Activated T-cell treated with anti-CD3 and anti-CD28 coated beads, Interleukin-2, amount 50 U/mL, for 1 hour (primary cell): ENCODE data around the gene MGAT1.

Source experiments
- DNase-seq: peaks from one replicate; pipeline ENCODE4 v3.0.0-alpha.2; 2020

Gene MGAT1

DNA sequence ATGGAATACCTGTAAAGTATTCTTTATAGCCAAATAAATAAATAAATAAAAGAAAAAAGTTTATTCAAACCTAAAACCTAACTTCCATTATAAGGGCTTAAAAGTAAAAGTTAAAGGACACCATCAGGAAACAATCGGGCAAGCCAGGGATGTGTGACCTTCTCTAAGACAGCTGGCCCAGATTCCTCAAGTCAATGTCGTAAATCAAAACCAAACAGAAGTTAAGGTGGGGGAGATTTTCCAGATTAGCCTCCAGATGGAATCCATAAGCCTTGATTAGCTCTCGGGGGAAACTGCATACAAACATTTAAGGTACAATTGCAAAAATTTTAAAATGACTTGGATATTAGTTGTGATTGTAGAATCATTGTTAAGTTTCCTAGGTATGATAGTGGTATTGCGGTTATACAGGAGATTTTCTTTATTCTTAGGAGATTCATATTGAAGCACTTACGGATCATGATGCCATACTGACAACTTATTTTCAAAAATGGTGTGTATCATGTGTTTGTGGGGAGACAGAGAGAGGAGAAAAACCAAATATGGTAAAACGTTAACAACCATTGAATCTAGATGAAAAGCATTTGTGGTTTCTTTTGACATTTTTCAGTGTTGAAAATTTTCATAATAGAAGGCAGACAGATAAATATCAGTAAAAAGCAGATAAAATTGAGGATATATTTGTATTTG lies 21.5 kb upstream of the MGAT1 start:
- no peak for DNase-seq

DNA sequence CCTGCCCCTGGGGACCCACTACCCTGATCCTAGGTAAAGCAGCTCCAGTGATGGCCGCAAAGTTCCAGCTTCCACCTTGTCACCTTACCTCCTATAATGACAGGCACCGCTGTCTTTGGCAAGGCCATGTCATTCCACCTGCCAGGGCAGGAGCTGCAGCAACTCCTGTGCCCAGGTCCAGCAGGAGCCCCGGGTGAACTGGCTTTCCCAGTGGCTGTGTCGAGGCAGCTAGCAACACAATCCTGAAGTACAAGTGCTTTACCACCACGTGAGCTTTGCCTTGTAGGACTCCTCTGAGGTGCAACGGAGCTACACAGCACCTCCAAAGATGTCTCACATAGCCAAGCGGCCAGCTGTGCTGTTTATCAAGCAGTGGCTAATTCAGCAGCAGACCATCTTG lies 20.7 kb upstream of the MGAT1 start:
- DNase-seq, result no peak

DNA sequence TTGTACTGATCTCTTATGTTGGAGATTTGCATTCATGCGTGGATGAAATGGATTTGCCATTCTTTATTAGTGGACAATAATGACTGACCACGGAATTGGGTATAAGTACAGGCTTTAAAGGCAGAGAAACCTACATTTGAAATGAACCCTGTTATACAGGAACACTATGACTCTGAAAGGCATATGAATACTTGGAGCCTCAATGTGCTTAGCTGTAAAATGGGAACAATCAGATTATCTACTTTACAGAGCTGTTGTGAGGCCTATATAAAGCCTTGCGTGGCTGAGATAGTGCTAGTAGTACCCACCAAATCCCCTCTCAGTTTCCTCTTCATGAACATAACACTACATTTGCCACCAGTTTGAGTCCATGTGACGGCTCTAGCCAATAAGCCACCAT lies 18.9 kb upstream of the MGAT1 start:
- no peak for DNase-seq

DNA sequence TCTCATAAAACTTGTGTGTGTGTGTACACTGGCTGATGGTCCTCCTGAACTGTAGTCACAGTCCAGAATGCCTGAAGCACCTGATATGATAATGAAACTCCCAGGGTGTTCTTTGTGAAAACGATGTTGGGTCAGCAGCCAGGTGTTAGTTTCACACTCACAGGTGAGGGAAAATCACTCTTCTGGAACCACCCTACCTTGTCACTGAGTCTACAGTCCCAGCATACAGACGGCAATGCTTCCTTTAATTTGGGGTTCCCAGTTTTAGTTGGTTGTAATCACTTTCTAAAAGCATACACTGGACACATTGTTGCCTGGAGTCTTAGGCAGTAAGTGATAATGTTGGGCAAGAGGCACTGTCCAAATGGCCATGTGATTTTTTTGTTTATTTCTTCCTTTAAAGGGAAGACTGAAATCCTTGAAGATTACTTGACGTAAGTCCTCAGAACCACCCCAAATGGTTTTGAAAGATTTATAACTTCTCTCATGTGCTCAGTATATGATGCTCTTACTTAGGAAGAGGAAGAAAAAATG lies 18.2 kb upstream of the MGAT1 start:
- DNase-seq, result no peak

DNA sequence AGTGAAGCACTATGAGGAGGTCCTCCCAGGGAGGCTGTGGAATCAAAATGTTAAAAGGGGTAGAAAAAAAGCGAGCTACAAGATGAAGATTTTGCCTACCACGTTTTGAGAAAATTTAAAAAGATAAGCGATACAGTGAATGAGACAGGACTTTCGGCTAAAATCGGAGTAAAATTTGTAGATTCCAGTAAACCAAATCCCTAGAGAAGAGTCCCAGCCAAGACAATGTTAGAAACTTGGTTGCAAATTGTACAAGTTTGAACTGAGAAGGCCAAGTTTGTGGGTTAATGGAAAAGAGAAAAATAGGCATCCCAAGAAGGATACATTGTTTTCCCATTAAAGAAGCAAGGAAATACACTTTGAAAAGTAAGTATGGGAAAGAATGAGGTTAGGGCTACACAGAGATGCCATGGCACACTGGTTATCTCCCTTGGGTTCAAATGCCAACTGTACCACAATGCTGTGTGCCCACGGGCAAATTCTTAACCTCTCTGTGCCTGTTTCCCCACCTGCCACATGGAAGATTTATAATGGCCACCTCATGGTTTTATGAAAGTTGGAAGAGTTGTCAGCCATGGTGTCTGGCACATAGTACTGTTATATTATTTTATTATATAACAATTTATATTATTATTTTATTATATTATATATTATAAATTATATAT lies 16.2 kb upstream of the MGAT1 start:
- DNase-seq, result no peak

DNA sequence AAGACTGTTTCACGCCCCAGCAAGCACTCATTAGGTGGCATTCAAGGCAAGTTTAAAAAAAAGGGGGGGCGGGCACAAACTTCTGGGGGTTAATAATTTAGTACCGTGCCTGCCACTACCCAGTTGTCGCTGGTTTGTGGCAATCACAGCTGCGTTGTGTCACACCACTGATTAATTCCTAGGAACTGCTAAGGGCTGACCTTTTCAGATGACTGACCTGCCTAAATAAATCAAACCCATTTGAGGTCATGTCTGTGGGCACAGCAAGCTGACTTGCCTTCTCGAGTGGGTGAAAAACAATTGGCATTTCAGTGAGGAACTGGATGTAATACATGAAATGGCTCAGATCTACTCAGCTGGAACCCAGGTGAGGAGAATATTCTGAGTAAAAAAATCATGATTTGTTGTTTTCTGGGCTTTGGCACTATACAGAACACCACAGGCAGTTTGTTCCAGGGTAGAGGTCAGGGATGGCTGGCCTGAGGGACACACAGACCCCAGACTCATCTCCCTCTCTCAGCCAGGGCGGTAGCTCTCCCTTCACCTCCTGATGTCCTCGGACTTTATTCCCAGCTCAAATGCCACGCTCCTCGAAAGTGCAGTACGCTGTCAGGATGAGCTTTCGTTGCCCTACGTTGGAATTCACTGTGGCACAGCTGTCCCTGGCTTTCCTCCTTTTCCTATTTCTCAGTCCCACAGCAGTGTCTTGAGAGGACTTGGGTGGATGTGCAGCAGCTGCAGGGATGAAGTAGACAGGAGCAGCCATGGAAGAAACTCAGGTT lies 15.5 kb upstream of the MGAT1 start:
- DNase-seq, result no peak

DNA sequence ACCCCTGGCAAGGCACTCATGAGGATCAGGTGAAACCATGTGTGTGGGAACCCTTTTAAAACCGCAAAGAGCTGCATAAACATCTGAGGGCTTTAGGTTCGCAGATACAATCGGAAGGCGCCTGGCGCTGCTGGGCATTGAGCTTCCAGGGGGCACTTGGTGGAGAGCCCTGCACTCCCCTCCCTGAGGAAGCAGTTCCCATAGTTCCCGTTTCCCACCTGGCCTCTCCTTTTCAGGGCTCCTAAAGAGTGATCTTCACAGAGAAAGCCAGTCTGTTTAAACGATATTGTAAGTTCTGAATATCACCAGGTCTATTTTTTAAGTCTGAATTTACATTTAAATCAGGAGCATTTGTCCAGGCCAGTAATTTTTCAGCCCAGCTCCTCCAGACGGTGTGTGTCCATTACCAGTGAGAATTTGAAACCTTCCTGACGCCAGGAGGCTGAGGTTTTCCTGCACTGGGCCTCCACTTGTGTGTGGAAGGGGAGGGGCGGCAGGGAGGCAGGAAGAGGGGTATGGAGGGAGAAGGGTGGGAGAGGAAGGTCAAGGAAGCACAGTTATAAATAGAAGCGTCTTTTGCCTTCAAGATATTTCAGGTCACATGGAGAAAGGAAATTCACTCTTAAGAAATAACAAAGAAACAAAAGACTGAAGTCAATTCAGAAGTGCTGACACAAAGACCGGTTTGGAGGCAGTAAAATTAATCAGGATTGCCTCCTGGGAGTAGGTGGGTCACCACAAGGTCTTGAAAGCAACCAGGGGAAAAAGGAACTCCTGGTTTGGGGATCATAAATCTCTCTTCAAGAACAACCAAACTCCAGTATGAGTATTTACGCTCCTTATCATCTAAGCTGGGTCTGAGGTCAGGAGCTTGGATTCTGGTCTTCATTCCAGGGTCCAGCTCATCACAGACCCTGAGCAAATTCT lies 14.3 kb upstream of the MGAT1 start:
- DNase-seq, result no peak

DNA sequence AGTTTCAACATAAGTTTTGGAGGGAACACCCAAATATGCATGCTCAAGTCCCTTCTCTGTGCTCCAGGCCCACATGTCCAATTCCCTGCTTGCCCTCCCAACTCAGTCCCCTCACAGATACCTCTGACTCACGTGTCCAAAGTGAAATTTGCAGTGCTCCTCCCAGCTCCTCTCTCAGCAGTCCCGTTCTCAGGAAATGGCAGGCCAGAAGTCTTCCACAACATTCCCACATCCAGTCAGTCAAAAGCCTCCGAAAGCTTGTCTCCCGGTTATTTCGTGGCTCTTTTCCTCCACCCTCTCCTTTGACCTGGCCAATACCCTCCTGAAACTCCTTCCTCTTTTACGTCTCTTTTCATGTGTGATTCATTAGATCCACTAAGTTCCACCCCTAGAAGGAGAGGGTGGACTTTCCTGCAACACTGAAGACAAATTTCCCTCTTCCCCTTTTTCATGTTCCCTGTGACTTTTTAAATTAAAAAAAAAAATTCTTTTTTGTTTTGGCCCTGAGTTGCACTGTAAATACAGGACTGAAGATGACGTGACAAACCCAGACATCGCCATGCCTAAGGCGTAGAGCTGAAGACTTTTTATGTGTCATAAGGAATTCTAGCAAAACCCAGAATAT lies 12.8 kb upstream of the MGAT1 start:
- no peak for DNase-seq

DNA sequence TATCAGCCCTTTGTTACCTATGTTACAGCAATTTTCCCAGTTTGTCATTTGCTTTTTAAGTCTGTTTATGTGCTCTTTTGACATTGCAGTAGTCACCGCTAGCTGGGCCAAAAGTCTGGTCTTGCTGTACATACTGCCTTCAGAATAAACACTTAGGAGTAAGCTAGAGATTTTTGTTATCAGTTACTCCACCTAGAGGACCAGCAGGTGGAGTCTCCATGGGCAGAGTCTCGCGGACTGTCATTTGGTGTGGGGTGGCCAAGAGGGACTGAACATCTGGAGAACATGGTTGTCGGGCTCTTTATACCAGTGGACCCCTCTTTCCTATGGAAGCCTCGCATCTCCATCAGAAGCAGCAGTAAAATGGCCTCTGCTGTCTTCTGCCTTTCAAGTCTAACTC lies 10.8 kb upstream of the MGAT1 start:
- no peak for DNase-seq

DNA sequence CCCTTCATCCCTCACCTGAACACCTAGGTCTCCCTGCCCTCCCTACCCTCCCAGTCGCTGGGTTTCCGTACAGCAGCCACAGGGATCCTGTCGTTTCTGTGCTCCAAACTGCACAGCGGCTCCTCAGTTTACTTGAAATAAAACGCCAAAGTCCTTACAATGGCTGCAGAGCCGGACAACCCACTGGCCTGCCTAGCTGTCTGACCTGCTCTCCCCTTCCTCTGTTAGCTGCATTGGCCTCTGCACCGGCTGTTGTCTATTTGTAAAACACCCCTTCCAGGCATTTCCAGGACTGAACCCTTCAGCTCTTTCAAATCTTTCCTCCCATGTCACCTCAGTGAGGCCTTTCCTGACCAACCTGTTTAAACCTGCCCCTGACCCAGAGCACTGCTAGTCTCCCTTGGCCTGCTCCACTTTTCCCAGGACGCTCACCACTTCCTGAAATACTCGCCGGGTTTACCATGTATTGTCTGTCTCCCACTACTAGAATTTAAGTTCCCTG lies 9.1 kb upstream of the MGAT1 start:
- no peak for DNase-seq

DNA sequence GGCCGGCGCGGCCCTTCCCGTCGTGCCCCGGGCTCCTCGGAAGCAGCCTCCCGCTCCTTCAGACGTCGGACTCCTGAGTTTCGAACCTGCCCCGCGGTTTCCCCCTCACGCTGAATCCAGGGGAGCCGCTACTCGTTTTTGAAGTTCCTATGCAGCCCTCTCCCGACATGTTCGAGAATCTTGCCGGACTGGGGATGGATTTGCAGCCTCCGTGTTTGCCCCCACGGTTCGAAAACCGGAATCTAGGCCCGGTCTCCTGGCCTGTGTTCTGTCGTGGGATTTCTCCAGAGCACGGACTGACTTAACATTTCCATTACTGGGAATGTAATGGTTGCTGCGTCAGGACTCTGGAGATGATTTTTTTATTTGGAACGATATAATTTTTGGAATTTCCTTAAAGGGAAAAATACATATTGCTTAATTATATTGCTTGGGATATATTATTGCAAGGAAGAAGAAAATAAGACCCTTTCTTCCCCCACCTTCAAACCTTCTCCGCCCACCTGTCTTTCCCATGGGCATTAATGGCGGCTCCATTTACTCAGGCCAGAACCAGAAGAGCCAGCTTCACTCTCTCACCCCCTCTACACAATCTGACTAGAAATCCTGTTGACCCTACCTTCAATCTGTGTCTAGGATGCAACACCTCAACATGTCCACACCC lies 8.5 kb upstream of the MGAT1 start:
- no peak for DNase-seq

DNA sequence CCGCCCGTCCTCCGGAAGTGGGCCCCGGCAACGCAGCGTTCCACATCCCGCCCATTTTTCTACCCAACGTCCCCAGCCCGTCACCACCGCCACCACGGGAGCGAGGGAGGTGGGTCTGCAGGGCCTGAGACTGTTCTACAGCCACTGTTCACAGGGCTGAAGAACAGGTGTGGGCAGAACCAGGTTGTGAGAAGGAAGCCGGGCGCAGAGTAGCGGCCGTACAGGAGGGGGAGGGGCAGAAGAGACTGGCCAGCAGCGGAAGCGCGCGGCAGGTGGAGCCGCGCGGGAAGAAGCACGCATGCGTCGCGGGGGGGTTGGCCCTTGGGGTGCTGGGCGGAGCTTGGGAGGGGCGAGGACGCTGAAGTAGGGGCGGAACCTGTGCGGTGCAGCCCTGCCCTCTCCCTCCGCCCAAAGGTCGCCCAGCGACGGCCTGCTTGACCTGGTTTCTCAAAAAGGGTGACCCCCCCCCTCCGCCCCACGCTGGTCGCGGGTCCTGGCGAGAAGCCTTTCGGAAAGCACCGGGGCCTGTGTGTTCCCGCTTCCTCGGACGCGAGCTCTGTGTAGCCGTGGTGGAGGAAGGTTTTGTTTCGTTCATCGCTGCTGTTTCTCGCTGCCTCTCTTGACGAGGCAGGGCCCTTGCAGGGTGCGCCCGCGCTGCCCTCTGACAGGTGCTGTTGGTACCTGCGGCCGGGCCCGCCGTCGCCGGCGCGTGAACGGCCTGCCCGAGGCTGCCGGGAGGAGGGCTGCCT lies 7.8 kb upstream of the MGAT1 start:
- DNase-seq, result peak; percentile 98

DNA sequence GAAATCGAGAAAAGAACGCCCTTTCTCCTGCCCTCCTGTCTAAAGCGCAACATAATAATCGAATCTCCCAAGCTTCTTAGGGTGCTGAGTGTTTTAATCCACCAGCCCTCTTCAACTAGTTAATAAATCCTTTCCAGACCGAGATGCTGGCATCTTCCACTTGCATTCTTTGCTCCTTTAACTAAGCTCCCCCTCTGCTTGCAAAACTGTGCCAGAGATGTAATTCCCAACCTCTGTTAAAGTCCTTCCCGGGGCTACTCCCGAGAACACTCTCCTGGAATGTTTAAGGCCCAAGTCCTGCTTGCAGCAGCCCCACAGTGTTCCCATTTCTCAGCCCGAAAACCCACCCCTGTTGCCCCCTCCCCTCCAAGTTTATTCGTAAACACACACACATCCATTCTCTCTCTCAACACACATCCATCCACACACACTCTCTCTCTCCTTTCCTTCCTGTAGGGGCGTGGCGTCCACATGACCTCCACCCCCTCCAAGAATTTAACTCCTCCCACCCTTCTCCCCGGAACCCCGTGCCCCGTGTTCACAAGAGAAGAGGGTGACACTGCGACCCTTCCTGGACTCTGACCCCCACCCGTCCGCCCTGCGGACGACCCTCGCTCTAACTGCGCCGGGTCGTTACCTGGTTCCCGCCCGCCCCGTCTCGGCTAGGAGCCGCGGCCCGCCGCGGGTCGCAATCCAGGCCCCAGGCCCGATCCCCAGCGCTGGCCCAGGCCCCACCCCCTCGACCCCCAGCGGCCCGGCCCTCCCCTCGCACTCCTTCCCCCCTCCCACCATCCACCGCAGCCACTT lies 7.0 kb upstream of the MGAT1 start:
- DNase-seq, result no peak

DNA sequence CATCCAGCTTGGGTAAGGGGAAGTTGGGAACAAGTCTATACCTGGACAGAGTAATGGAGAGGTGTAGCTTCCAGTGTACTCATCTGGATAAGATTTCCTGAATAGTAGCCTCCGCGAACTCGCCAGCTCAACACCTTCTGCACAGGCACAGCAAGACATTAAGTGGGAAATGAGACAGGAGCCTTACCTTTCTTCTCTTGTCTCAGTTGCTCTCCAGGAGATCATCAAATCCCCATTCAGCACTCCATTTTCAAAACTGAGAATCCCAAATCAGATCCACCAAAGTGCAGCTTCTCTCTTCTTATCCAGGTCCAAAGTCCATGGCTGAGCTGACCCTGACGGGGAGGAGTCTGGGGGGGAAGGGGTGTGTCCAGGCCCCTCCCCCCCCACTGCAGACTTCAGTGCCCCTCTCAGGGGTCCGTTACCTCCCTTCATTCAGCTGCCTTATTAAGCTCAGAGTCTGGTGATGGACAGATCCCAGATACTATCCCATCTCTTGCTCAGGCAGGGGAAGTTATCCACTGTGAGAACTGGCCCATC lies 5.9 kb upstream of the MGAT1 start:
- DNase-seq, result no peak

DNA sequence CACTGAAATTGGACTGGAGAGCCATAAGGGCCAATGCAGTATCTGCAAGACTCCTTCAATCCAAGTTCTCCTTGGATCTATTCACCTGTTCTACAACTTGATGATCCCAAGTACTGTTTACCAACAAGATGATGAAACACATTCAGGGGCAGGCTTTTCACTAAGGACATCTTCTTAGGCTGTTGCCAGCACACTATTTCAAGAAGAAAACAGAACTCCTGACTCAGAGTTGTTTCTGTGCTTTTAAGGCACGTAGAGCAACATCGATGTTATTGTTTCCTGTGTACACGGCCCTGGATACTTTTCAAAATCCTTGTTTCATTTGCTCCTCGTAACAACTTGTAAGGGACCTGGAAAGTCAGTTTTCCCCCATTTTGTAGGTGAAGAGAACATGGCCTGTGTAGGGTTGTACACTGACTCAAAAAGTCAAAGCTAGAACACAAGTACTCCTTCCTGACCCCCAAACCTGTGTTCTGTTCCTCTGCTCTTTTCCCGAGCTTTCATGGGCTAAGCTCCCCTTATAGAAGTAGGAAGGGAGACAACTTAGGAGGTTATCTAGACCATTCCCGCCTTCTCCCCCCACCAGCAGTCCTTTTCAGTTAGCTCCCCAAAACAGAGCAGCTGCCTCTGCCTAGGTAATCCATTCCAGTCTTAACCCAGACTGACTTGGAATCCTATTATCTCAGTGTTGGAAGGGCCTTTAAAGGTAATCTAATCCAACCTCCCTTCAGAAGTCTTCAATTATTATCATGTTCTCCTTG lies 5.2 kb upstream of the MGAT1 start:
- DNase-seq, result no peak

DNA sequence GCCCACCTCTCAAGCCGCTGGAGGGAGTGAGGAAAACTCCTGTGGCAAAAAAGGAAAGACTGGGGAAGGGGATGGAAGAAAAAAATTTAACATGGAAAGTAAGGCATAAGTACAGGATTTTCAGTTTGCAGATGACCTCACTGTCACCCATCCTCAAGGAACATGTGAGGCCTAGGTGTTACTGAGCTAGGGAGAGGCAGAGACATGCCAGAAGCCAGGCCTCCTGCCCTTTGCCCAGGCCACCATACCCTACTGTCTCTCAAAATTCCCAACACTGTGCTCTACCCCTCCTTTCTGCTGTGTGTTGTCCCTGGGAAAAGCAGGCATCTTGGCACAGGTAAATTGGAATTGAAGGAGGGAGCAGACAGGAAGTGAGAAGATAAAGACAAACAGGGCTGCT lies 4.4 kb upstream of the MGAT1 start:
- no peak for DNase-seq

DNA sequence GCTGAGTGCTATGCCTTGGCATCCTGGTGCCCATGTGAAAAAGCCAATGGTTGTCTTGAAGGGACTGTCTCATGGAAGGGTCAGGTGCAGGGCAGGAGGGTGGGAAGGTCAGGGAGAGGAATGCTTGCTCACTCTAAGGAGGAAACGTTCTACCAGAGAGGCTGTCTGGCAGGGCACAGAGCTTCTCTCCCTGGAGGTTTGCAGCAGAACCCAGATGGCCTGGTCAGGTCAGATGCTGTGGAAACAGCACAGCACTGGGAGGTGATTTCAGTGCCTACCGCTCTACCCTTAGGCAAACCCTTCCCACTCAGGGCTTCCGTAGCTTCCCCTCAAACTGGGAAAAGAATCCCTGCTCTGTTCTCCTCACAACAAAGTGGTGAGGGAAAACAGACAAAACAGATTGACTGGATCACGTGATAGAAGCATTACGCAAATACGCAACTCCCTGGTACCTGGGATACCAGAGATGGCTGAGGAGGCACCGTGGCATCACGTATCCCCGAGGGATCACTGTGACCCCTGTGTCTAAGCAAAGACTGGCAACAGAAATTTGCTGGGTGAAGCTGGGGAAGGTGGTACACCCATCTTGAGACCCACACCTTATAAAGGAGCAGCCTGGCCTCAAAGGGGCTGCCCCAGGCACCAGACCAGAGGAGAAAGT lies 3.9 kb upstream of the MGAT1 start:
- DNase-seq, result no peak

DNA sequence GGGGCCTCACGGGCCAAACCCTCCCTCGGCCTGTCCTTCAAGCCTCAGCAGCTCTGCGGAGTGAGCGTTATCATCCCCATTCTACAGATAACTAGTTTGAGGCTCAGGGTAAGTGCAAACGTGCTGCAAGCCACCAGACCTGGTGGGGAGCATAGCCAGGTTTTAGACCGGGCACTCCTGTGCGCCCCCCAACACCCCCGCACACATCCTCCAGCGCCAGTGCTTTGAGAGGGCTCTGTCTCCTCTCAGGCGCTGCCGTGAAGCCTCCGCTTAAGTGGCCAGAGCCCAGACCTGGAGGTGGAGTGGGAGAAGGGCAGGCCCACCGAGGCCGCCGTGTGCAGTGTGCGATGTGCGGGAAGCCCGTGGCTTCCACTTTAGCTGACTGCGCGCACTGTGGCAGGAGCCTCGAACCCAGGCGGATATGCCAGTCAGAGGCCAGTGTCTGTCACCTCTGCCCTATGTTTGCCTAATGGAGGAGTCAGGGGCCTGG lies 1.6 kb upstream of the MGAT1 start:
- DNase-seq, result peak; percentile 38
